Urinary bladder (tissue), 4 donors: ENCODE results near the gene RAB37. TPM values are rescaled to one million over a fixed set of nuclear protein-coding genes. Genes with fewer than 3 reads are reported as not detected.
A peak's percentile ranks its signal among the peaks of the same experiment; 100 is the strongest.

Source experiments
- DNase-seq: peaks from one replicate; pipeline ENCODE4 v3.0.0-alpha.2; 2015; ENCODE audit errors: extremely low spot score
- H3K27ac ChIP-seq: one replicate; pipeline ENCODE4 v1.5.1; 2013; ENCODE audit warnings: low read depth, mild to moderate bottlenecking, moderate library complexity
- H3K36me3 ChIP-seq: one replicate; pipeline ENCODE4 v1.6.1; 2013; ENCODE audit warnings: mild to moderate bottlenecking, moderate library complexity; ENCODE audit not compliant: insufficient read depth
- H3K4me1 ChIP-seq: one replicate; pipeline ENCODE4 v1.6.1; 2013; ENCODE audit warnings: mild to moderate bottlenecking, moderate library complexity; ENCODE audit not compliant: insufficient read depth
- H3K4me3 ChIP-seq: one replicate; pipeline ENCODE4 v1.5.1; 2013; ENCODE audit warnings: low read depth, low read length
- WGBS: extraction: QIAGEN DNeasy Blood & Tissue Kit; methylation state at CpG from one replicate; pipeline ENCODE4 v1.1.7; 2013; 5-methylcytosine and 5-hydroxymethylcytosine counted together
- polyA plus RNA-seq: library from polyadenylated mRNA; stranded (reverse); fragments of 200-250 nt; gene quantifications from one replicate; pipeline ENCODE4 v1.2.3, GENCODE V29; 2013
- total RNA-seq: library from RNA; depleted of rRNA; stranded (reverse); fragments of >200 nt; gene quantifications from one replicate; pipeline ENCODE4 v1.2.3, GENCODE V29; 2014
- donor health status: healthy with polysubstance abuse.
- donor health status: healthy.

RAB37 gene
- total and polyA plus RNA-seq, 2 donors = 3.2 to 6.7 TPM

DNA sequence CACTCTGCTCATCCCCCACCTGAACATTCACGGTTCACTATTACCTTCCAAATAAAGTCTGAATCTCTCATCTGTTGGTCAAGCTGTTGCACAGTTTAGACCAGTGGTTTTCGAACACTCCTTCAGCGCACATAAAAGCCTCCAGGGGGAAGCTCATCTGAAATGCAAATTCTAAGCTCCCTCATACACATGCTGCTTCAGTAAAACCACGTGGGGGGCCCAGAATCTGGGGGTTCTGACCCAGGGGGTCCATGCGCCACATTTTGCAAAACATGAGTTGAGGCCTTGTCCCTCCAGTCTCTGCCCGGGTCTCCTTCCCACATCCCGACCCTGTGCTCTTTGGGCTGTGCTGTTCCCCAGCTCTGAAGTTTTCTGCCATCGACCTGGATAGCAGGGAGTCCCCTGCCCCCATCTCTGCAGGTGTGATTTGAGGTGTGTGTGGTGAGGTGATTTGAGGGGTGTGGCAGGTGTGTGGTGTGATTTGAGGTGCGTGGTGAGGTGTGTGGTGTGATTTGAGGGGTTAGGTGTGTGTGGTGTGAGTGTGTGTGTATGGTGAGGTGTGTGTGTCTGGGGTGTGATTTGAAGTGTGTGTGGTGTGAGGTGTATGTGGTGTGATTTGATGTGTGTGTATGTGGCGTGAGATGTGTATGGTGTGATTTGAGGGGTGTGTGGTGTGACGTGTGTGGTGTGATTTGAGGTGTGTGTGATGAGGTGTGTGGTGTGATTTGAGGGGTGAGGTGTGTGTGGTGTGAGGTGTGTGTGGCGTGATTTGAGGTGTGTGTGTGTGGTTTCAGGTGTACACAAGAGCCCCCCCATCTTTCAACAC is 4.8 kb upstream of the RAB37 start:
- WGBS = 78% methylated on average over 12 of the region's 12 CpGs
- no peaks in the 10 kb centered on the region for H3K36me3 ChIP-seq
- no peak overlapping the region for H3K4me3 ChIP-seq
- no peaks in the 10 kb centered on the region for H3K4me1 ChIP-seq
- H3K27ac ChIP-seq = no peak overlapping the region
- no peak for DNase-seq

DNA sequence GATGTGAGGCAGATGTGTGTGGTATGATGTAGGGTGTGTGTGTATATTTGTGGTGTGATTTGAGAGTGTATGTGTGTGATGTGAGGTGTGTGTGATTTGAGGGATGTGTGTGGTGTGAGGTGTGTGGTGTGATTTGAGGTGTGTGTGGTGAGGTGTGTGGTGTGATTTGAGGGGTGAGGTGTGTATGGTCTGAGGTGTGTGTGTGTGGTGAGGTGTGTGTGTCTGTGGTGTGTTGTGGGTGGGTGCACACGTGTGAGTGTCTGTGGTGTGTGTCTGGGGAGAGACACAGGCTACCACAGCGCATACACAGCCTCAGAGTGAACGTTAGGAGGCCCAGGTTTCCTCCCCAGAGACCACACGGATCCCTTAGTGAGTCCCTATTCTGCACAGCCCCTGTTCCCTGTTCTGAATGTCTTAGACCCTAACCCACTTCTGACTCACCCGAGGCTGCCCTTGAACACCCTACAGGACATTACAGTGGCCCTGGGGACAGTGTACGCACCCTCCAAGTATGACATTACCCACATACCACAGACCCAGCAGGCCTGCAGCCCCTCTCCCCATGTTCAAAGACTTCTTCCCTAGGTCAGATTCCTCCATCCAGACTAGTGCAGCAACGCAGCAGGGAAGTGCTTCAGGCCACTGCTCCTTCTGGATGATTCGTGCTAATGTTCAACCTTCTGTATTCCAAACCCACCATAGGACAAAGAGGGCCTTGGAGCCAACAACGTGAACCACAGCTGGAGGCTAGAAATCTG is 3.5 kb upstream of the RAB37 start:
- 65% methylated on average over 9 of the region's 9 CpGs for WGBS
- DNase-seq = no peak
- no peak overlapping the region for H3K27ac ChIP-seq
- no peaks in the 10 kb centered on the region for H3K4me1 ChIP-seq
- H3K36me3 ChIP-seq = no peaks in the 10 kb centered on the region
- H3K4me3 ChIP-seq = no peak overlapping the region

DNA sequence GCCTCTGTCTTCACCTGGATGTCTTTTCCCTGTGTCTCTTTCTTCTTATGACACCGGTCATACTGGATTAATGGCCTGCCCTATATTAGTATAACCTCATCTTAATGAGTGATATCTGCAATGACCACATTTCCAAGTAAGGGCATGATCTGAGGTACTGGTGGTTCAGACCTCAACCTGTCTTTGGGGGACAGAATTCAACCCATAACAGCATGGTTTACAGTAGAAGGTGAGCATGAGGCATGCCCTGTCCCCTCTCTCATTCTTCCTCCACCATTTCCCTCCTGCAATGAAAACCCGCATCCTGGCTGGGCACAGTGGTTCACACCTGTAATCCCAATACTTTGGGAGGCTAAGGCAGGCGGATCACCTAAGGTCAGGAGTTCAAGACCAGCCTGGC is 2.8 kb upstream of the RAB37 start:
- Histone ChIP-seq H3K27ac (no peak overlapping the region), H3K4me3 (no peak overlapping the region), H3K36me3 (no peaks in the 10 kb centered on the region), H3K4me1 (no peaks in the 10 kb centered on the region)
- DNase-seq = no peak
- WGBS = 93% methylated on average over 3 of the region's 3 CpGs

DNA sequence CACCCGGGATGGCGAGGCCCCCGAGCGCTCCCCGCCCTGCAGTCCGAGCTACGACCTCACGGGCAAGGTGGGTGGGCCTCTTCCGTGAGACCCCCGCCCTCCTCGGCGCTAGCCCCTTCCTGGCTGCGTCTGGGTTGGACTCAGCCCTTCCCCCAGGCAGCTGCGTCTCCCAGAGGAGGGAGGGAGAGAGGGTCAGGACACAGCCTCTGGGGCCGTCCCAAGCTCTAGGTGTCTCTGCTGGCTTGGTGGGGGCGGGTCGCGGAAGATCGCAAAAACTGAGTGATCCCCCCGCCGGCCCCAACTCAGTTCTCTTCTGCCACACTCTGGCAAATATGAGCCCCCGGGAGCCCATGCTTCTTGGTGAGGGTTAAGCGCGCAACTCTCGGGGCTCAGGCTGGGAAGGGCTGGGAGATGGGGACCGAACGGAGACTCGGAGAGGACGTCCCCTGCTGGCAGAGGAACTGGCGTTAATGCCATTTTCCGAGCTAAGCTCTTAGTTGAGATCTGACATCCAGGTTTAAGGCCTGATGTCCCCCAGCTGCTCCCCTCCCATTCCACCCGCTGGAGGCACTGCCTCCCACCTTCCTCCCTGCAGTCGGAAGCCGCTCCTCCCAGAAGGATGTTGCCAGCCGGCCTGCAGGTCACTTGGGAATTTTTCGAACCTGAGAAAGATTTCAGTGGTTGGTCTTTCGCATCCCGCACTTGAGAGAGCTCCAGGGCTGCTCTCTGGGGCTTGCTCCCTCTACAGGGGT is 419 bp downstream of the RAB37 start:
- H3K4me3 ChIP-seq = peak overlapping the region; percentile 46
- peak overlapping the region; percentile 12 for H3K27ac ChIP-seq
- H3K4me1 ChIP-seq = no peaks in the 10 kb centered on the region
- WGBS = 3% methylated on average over 38 of the region's 38 CpGs
- no peak for DNase-seq
- no peaks in the 10 kb centered on the region for H3K36me3 ChIP-seq

DNA sequence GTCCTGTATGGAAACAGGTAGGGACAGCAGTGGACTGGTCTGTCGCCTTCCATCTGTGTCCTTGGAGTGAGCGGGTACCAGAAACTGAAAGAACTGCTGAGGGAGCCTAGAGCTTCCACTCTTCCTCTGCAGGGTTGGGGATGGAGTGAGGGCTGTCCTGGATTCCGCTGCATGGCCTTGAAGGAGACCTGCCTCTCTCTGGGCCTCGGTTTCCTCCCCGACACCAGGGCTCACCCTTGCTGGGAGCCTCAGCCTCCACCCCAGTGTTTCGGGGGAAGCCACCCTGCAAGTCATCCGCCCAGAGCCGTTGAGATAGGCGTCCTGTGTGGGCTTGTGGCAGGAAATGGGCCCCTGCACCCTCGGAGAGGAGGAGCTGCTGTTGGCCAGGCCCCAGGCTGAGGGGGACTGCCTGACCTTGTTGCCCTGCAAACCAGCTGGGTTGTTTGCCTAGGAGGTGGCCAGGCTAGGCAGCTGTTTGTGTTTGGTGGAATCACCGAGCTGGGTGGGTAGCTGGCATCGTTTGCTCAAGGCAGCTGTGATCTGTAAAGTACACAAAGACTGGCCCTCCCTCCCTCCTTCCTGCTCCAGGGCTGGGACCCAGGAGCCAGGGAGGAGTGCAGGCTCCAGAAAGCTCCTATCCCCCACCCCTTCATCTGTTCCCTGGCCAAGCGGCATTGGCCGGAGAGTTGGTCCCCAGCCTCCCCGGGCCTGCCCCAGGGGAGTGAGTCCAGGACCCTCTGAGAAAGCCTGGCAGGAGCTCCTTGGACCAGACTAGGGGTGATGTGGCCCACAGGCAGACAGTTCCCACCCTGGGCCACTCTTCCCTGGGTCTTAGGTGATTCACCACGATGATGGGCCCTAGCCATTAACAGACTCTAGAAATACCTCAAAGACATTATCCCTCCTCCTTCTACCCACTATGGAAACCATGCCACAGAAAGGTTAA is 1.3 kb downstream of the RAB37 start:
- Histone ChIP-seq H3K4me3 (peak overlapping the region; percentile 46), H3K4me1 (no peaks in the 10 kb centered on the region), H3K36me3 (no peaks in the 10 kb centered on the region), H3K27ac (no peak overlapping the region)
- DNase-seq = no peak
- 33% methylated on average over 16 of the region's 16 CpGs for WGBS

DNA sequence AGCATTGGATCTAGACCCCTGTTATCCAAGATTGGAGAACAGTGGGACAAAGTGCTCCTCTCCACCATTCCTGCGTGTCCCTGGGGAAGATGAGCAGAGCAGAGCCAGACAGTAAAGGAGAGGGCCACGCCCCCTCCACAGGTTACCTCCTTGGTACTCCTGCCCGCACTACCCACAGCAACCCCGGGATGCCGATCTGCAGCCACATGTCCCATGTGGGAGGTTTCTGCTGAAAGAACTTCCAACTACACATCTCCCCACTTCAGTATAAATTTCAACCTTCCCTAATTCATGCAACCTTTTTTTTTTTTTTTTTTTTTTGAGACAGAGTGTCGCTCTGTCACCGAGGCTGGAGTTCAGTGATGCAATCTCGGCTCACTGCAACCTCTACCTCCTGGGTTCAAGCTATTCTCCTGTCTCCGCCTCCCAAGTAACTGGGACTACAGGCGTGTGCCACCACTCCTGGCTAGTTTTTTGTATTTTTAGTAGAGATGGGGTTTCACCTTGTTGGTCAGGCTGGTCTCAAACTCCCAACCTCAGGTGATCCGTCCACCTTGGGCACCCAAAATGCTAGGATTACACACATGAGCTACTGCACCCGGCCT is 2.3 kb downstream of the RAB37 start:
- H3K36me3 ChIP-seq = no peaks in the 10 kb centered on the region
- no peak overlapping the region for H3K27ac ChIP-seq
- DNase-seq = no peak
- WGBS = 84% methylated on average over 12 of the region's 12 CpGs
- H3K4me1 ChIP-seq = no peaks in the 10 kb centered on the region
- H3K4me3 ChIP-seq = no peak overlapping the region

DNA sequence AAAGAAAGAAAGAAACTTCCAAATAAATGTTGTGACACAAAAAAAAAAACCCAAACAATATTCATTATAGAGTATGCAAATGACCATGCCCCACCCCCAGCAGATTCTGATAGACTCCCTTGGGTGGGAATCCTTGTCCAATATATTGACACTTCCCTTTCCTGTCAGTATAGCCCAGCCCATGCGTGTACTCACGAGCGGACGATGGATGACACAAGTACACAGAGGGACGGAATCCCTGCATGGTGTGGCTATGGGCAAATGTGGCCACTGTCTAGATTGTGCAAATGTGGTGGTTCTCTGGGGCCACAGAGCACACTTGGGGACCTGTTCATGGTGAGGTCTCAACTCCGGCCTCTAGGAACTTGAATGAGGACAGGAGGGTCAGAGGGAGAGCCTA is 3.1 kb downstream of the RAB37 start:
- no peaks in the 10 kb centered on the region for H3K4me1 ChIP-seq
- WGBS = 84% methylated on average over 6 of the region's 6 CpGs
- H3K4me3 ChIP-seq = no peak overlapping the region
- no peak for DNase-seq
- H3K27ac ChIP-seq = no peak overlapping the region
- H3K36me3 ChIP-seq = no peaks in the 10 kb centered on the region

DNA sequence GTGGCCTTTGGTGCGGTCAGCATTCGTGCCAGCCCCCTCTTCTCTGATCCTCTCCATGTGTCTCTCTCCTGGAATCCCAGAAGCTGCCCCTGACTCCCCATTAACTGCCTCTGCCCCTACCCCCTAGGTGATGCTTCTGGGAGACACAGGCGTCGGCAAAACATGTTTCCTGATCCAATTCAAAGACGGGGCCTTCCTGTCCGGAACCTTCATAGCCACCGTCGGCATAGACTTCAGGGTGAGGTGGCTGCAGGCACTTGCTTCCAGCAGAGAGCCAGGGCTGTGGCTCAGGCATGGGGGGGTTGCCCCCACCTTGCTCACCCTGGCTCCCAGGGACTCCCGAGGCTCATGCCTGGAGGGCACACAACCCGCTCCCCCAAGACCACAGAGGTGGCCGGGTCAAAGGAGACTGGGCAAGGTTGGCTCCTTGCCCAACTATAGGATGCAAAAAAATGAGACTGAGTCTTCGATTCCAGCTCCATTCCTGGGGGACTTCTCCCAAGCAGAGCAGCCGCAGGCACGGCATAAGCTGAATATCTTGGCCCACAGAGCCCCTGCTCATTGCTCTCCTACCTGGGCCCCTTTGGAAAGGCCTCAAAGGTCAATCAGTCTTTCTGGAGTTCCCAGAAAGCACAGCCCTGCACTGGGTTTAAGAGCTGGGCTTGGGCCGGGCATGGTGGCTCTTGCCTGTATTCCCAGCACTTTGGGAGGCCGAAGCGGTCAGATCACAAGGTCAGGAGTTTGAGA is 3.8 kb downstream of the RAB37 start:
- 84% methylated on average over 17 of the region's 17 CpGs for WGBS
- H3K36me3 ChIP-seq = no peaks in the 10 kb centered on the region
- no peak for DNase-seq
- H3K27ac ChIP-seq = no peak overlapping the region
- no peaks in the 10 kb centered on the region for H3K4me1 ChIP-seq
- no peak overlapping the region for H3K4me3 ChIP-seq

DNA sequence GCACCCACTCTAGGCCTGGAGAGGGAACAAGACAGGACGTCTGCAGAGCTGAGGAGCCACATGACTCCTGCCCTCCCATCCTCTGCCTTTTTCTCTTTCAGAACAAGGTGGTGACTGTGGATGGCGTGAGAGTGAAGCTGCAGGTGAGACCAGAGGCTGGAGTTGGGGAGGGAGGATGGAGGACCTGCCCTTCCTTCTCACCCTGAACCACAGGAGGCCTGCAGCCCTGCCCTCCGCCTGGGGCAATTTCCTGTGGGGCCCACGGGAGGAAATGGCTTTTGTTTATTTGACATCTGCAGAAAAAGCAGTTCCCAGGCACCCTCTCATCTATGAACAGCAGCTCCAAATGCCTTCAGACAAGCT is 5.1 kb downstream of the RAB37 start:
- H3K4me3 ChIP-seq = no peak overlapping the region
- no peaks in the 10 kb centered on the region for H3K36me3 ChIP-seq
- WGBS = 37% methylated on average over 4 of the region's 4 CpGs
- no peaks in the 10 kb centered on the region for H3K4me1 ChIP-seq
- DNase-seq = no peak
- no peak overlapping the region for H3K27ac ChIP-seq

DNA sequence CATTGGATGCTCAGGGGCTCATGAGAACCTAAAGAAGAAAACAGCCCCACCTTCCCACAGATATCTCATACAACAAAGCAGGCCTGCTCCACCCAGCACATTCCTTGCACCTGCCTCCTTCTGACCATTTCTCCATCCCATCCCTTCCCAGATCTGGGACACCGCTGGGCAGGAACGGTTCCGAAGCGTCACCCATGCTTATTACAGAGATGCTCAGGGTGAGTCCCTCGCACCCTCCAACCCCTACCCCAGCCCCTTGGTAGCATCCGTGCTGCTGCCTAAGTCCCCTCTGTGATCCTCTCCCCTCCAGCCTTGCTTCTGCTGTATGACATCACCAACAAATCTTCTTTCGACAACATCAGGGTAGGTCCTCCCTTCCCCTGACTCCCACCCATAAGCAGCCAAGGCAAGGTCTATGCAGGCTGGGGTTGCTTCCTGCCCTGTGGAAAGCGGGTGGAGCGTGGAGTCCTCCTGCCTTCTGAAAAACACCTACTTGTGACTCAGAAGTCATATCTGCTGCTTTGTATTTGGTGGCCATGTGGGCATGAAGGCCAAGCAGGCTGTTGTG is 6.0 kb downstream of the RAB37 start:
- no peak overlapping the region for H3K27ac ChIP-seq
- no peak overlapping the region for H3K4me3 ChIP-seq
- no peaks in the 10 kb centered on the region for H3K4me1 ChIP-seq
- no peak for DNase-seq
- 88% methylated on average over 9 of the region's 9 CpGs for WGBS
- no peaks in the 10 kb centered on the region for H3K36me3 ChIP-seq

DNA sequence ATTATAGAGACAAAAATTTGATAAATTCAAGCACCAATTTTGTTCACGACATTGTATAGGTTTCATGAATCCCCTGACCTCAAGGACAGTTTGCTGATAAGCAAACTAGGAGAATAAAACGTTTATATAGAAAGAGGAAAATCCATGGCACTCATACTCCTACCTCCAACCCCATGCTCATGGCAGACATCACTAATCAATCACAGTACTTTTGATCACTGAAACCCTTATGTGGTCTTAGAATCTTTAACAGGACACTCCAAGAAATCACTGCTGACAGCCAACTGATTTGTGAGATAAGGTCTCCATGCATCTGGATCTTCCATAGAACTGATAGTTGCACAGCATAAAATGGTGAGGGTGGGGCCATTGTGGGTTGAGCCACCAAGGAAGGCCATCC is 6.7 kb downstream of the RAB37 start:
- H3K4me3 ChIP-seq = no peak overlapping the region
- H3K36me3 ChIP-seq = no peaks in the 10 kb centered on the region
- 65% methylated on average over 2 of the region's 2 CpGs for whole genome bisulfite sequencing
- H3K27ac ChIP-seq = no peak overlapping the region
- H3K4me1 ChIP-seq = no peaks in the 10 kb centered on the region
- DNase-seq = no peak

DNA sequence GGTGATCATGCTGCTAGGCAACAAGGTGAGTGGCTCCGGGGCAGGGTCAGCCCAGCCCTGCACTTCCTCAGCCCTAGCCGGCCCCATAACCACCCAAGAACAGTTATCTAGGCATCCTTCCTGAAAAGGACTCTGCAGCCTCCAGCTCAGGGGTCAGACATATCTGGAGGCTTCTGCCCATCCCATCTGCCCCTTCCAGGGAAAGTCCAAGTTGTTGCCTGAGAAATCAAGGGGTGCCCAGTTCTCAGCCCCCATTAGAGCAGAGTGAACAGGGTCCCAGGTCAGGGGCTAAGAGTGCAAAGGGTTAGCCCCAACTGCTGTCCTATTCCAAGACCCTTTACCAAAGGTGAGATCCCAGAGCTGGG is 7.3 kb downstream of the RAB37 start:
- no peak for DNase-seq
- Histone ChIP-seq H3K4me1 (no peaks in the 10 kb centered on the region), H3K36me3 (no peaks in the 10 kb centered on the region), H3K27ac (no peak overlapping the region), H3K4me3 (no peak overlapping the region)
- 53% methylated on average over 2 of the region's 2 CpGs for WGBS
